Measurements from ENCODE around the gene RO60.

GRCh38 chr1:193062698-193063463 lies 3.5 kb downstream of the RO60 start:
- TF ChIP-seq CTCF (IDR thresholded peaks at IDR 0.05): no peak
- TF ChIP-seq POLR2A (IDR thresholded peaks at IDR 0.05): no peak
- no peak for TF ChIP-seq EP300 (IDR thresholded peaks at IDR 0.05)
